HCT116 (cell line): ENCODE results near the gene HACD1. TPM values are rescaled to one million over a fixed set of nuclear protein-coding genes. Genes with fewer than 3 reads are reported as not detected.

Experiments
- ATAC-seq: fragments of 200-7000 bp; cut with Tn5 transposase; 2 replicates; pipeline ENCODE4 v1.9.1; 2020; ENCODE audit warnings: mild to moderate bottlenecking, moderate library complexity
- BruUV-seq: library from RNA; stranded (reverse); fragments of 400-500 nt; replicated peaks from 2 replicates; lab custom pipeline; 2021; lab: Mats Ljungman, UMichigan
- CTCF ChIA-PET: fragments of 300-600 bp; sonication (Branson Sonifier 250); formaldehyde crosslinking; loops from one replicate; lab custom pipeline; 2021; ENCODE audit warnings: antibody characterized with exemption; lab: Charles Lee
- POLR2A ChIA-PET: fragments of 300-600, 350-600 bp; sonication (Branson Sonifier 250); formaldehyde crosslinking; loops from one replicate; lab custom pipeline; 2021; ENCODE audit warnings: antibody characterized with exemption; lab: Charles Lee
- RAD21 ChIA-PET, 2 experiments: fragments of 300-600 bp; sonication (Branson Sonifier 250); formaldehyde crosslinking; loops; one replicate each; lab custom pipeline; 2023; ENCODE audit warnings: low total read pairs in 2 of 2; ENCODE audit not compliant: uncharacterized antibody in 2 of 2, unreplicated experiment in 2 of 2, low non-redundant PET in 1 of 2; lab: Charles Lee
- DNase-seq: peaks from one replicate; pipeline ENCODE4 v3.0.0-alpha.2; 2010; ENCODE audit warnings: low read depth, low spot score
- H2AFZ ChIP-seq: fragments of 200-600 bp; shearing (Covaris generic), sonication (generic); 2 replicates; pipeline ENCODE4 v1.6.1; 2017; ENCODE audit warnings: low read depth, mixed run types, mixed read lengths, antibody characterized with exemption, low read length; ENCODE audit not compliant: poor library complexity, severe bottlenecking
- H3K27ac ChIP-seq: 2 replicates; pipeline ENCODE4 v1.5.1; 2012; ENCODE audit warnings: low read depth, low read length
- H3K27me3 ChIP-seq: fragments of 200-600 bp; sonication (generic); 2 replicates; pipeline ENCODE4 v1.6.1; 2016; ENCODE audit warnings: mixed run types, low read length, mixed read lengths; ENCODE audit not compliant: insufficient read depth
- H3K36me3 ChIP-seq, 2 experiments: fragments of 200-500 bp in 1 of 2; fragments of 200-600 bp in 1 of 2; sonication (Bioruptor generic) in 1 of 2; sonication (generic) in 1 of 2; 2 replicates each; pipeline versions ENCODE4 v1.5.1 to v1.6.1; 2014 to 2016; ENCODE audit warnings: low read length in 2 of 2, inconsistent platforms in 1 of 2, mixed read lengths in 1 of 2, mixed run types in 1 of 2; ENCODE audit not compliant: insufficient read depth in 2 of 2, control insufficient read depth in 1 of 2
- H3K4me1 ChIP-seq, 2 experiments: fragments of 200-600 bp in 1 of 2; sonication (generic) in 1 of 2; 2 replicates each; pipeline versions ENCODE4 v1.5.1 to v1.6.1; 2012 to 2017; ENCODE audit warnings: low read length in 2 of 2, inconsistent platforms in 1 of 2, mild to moderate bottlenecking in 1 of 2, mixed read lengths in 1 of 2, mixed run types in 1 of 2, moderate library complexity in 1 of 2; ENCODE audit not compliant: insufficient read depth in 2 of 2, control insufficient read depth in 1 of 2
- H3K4me2 ChIP-seq: fragments of 200-600 bp; sonication (generic); 2 replicates; pipeline ENCODE4 v1.6.1; 2017; ENCODE audit warnings: mixed run types, low read length, mixed read lengths
- H3K4me3 ChIP-seq, 2 experiments: fragments of 200-600 bp in 1 of 2; sonication (generic) in 1 of 2; replicated peaks in 1 of 2; 2 replicates each; pipeline ENCODE4 v1.5.1; 2011 to 2016; ENCODE audit warnings: low read length in 2 of 2, control low read depth in 1 of 2, low read depth in 1 of 2, mild to moderate bottlenecking in 1 of 2, mixed read lengths in 1 of 2, mixed run types in 1 of 2
- H3K79me2 ChIP-seq: fragments of 200-600 bp; sonication (generic); 2 replicates; pipeline ENCODE4 v1.6.1; 2017; ENCODE audit warnings: mild to moderate bottlenecking, mixed run types, low read length, moderate library complexity, mixed read lengths; ENCODE audit not compliant: insufficient read depth
- H3K9ac ChIP-seq: fragments of 200-600 bp; sonication (generic); 2 replicates; pipeline ENCODE4 v1.6.1; 2016; ENCODE audit warnings: low read length, mixed read lengths
- H3K9me2 ChIP-seq: fragments of 200-600 bp; sonication (generic), shearing (Covaris generic); 2 replicates; pipeline ENCODE4 v1.6.1; 2017; ENCODE audit warnings: mixed run types, mild to moderate bottlenecking, moderate library complexity; ENCODE audit not compliant: insufficient read depth
- H3K9me3 ChIP-seq, 2 experiments: fragments of 200-500 bp in 1 of 2; fragments of 200-600 bp in 1 of 2; sonication (Bioruptor generic) in 1 of 2; sonication (generic) in 1 of 2; 2 replicates each; pipeline ENCODE4 v1.6.1; 2014 to 2017; ENCODE audit warnings: low read length in 2 of 2, mixed read lengths in 2 of 2, inconsistent platforms in 1 of 2, low read depth in 1 of 2, mild to moderate bottlenecking in 1 of 2, mixed run types in 1 of 2, moderate library complexity in 1 of 2; ENCODE audit not compliant: control insufficient read depth in 1 of 2, insufficient read depth in 1 of 2
- H4K20me1 ChIP-seq: fragments of 200-600 bp; sonication (generic), shearing (Covaris generic); 2 replicates; pipeline ENCODE4 v1.6.1; 2017; ENCODE audit warnings: mixed run types, mild to moderate bottlenecking, moderate library complexity; ENCODE audit not compliant: insufficient read depth
- ATF3 ChIP-seq: IDR thresholded peaks from 2 replicates; pipeline ENCODE4 v1.6.1; 2012
- CEBPB ChIP-seq: IDR thresholded peaks from 2 replicates; pipeline ENCODE4 v1.6.1; 2012; ENCODE audit warnings: low read depth
- ELF1 ChIP-seq: IDR thresholded peaks from 2 replicates; pipeline ENCODE4 v1.6.1; 2012; ENCODE audit warnings: low read depth, borderline replicate concordance
- FOSL1 ChIP-seq: IDR thresholded peaks from 2 replicates; pipeline ENCODE4 v1.6.1; 2012; ENCODE audit warnings: low read depth
- RAD21 ChIP-seq: IDR thresholded peaks from 2 replicates; pipeline ENCODE4 v1.6.1; 2012; ENCODE audit warnings: low read depth, mild to moderate bottlenecking
- REST ChIP-seq: IDR thresholded peaks from 2 replicates; pipeline ENCODE4 v1.6.1; 2012; ENCODE audit warnings: low read depth
- YY1 ChIP-seq: IDR thresholded peaks from 2 replicates; pipeline ENCODE4 v1.6.1; 2011; ENCODE audit warnings: low read length, low read depth, moderate library complexity, mild to moderate bottlenecking; ENCODE audit not compliant: insufficient replicate concordance; ENCODE audit errors: extremely low read depth
- intact Hi-C: fragments of 100-400 bp; cut with micrococcal nuclease; formaldehyde crosslinking; loops from 2 replicates; pipeline ENCODE4 v1.10.0; 2022
- total RNA-seq: library from RNA; stranded (reverse); gene quantifications from one replicate; pipeline ENCODE4 v1.2.1, GENCODE V29; 2021; ENCODE audit not compliant: unreplicated experiment

Gene HACD1
- total RNA-seq, 1 experiment from 2014 or later: 21.6 TPM

- TF ChIP-seq REST: no peak
- no peak for TF ChIP-seq ATF3
Observed at GRCh38 chr10:17645621-17646345, 28.6 kb upstream of the HACD1 start (continued).

GRCh38 chr10:17644485-17644943, 27.3 kb upstream of the HACD1 start:
- POLR2A ChIA-PET: interaction anchor here (1.0 to 1.7 kb wide), 7 partner anchors 9 to 30 kb away, joined by 3 to 9 read pairs (median 4); partner anchors contain the start of gene HACD1
- CTCF ChIA-PET: no interaction called here
- Histone ChIP-seq H3K79me2 (peaks cover 79% of the 10 kb centered on the region), H2AFZ (no peak overlapping the region), H3K27ac (peak overlapping the region; percentile 85), H3K9me2 (no peaks in the 10 kb centered on the region), H3K4me3 (peak overlapping the region; percentile 91 to 97), H4K20me1 (no peaks in the 10 kb centered on the region), H3K9ac (peak overlapping the region; percentile 81), H3K4me1 (peaks cover 7 to 32% of the 10 kb centered on the region in 2 experiments; a peak in 3 of 4 replicates), H3K4me2 (peak overlapping the region; percentile 74), H3K36me3 (no peaks in the 10 kb centered on the region; a peak in 2 of 4 replicates), H3K9me3 (peaks cover 0 to 4% of the 10 kb centered on the region in 2 experiments; a peak in 1 of 4 replicates), H3K27me3 (no peaks in the 10 kb centered on the region)
- TF ChIP-seq RAD21 (no peak), ELF1 (no peak), YY1 (no peak), FOSL1 (no peak), CEBPB (no peak)
- ATAC-seq (peak; percentile 37), DNase-seq (no peak)
- BruUV-seq: TSS peak; percentile 60
- intact Hi-C loops: no loop called here
- RAD21 ChIA-PET: interaction anchor here in 1 of 2 experiments (0.6 kb wide), 1 partner anchor 11 kb away, joined by 3 read pairs; no protein-coding TSS in a partner anchor
